ENCODE measurements around the gene DENND2C. TPM values are rescaled to one million over a fixed set of nuclear protein-coding genes. Genes with fewer than 3 reads are reported as not detected.
A peak's percentile ranks its signal among the peaks of the same experiment; 100 is the strongest.

The DENND2C gene
- total RNA-seq, 1 experiment from 2014 or later = 1.3 TPM

DNA sequence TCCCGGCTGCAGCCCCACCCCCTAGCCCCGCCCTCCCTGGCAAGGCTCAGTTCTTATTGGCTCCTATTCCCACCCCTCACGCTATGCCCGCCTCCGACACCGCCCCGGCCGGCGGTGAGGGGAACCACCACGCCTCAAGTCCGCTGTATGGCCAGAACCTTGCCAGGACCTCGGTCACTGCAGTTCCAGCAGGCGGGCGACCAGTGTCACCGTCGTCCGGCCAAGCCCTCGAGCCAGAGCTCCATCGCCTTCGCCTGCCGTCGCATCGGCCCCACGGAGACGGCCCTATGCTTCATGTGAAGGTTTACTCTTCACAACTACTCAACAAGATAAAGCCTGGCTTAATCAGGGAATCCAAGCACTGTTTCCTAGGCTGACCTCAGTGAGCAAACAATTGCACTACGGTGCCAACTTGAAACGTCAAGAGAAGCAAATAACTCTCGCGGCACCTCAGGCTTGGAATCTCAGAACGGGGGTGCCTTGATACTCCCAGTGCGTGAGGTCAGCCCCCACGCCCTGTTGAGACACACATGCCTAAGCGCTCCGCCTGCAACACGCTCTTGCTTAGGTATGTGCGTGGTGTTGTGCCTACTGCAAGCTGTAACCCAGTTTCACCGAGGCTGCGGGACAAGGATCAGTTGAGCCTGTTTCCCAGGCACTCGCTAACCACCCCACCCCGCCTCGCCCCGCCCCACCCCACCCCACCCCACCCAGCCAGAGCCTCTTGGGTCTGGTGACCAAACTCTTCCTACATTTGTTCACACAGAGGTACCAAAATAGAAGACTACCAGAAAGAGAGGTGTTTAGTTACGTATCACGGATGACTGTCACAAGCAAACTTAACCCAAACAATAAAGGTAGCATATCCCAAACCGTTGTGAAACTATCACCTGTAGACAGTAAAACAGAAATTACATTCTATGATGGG, 498 bp upstream of the DENND2C start:
- no peaks in the 10 kb centered on the region for H3K9me3 Mint-ChIP-seq (ENCODE audit: low read depth, unreplicated experiment)
- H3K4me1 Mint-ChIP-seq (ENCODE audit: low read depth, unreplicated experiment) = peaks cover 8% of the 10 kb centered on the region
- peak overlapping the region; percentile 59 for H3K27ac Mint-ChIP-seq (ENCODE audit: unreplicated experiment)
- H3K4me3 Mint-ChIP-seq (ENCODE audit: low read depth, unreplicated experiment) = peak overlapping the region; percentile 75
- H3K36me3 Mint-ChIP-seq (ENCODE audit: insufficient read depth, unreplicated experiment) = peaks cover 12% of the 10 kb centered on the region
- CTCF ChIA-PET = interaction anchor here (0.8 to 1.8 kb wide), 2 partner anchors 25 to 34 kb away, joined by 3 to 10 read pairs; partner anchors contain the start of gene AMPD1
- intact Hi-C loops (cut with micrococcal nuclease; ENCODE audit: unreplicated experiment) = loop anchor here (2.0 kb wide), 2 partner anchors 50 to 324 kb away; no protein-coding TSS in a partner anchor
- peaks cover 12% of the 10 kb centered on the region for H3K27me3 Mint-ChIP-seq (ENCODE audit: unreplicated experiment)
- DNase-seq = peak; percentile 86
- TF ChIP-seq, protein P1, sequence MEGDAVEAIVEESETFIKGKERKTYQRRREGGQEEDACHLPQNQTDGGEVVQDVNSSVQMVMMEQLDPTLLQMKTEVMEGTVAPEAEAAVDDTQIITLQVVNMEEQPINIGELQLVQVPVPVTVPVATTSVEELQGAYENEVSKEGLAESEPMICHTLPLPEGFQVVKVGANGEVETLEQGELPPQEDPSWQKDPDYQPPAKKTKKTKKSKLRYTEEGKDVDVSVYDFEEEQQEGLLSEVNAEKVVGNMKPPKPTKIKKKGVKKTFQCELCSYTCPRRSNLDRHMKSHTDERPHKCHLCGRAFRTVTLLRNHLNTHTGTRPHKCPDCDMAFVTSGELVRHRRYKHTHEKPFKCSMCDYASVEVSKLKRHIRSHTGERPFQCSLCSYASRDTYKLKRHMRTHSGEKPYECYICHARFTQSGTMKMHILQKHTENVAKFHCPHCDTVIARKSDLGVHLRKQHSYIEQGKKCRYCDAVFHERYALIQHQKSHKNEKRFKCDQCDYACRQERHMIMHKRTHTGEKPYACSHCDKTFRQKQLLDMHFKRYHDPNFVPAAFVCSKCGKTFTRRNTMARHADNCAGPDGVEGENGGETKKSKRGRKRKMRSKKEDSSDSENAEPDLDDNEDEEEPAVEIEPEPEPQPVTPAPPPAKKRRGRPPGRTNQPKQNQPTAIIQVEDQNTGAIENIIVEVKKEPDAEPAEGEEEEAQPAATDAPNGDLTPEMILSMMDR (IDR thresholded peaks at IDR 0.05; ENCODE audit: unreplicated experiment) = no peak
- BruUV-seq (replicated peaks) = TSS peak; percentile 48

DNA sequence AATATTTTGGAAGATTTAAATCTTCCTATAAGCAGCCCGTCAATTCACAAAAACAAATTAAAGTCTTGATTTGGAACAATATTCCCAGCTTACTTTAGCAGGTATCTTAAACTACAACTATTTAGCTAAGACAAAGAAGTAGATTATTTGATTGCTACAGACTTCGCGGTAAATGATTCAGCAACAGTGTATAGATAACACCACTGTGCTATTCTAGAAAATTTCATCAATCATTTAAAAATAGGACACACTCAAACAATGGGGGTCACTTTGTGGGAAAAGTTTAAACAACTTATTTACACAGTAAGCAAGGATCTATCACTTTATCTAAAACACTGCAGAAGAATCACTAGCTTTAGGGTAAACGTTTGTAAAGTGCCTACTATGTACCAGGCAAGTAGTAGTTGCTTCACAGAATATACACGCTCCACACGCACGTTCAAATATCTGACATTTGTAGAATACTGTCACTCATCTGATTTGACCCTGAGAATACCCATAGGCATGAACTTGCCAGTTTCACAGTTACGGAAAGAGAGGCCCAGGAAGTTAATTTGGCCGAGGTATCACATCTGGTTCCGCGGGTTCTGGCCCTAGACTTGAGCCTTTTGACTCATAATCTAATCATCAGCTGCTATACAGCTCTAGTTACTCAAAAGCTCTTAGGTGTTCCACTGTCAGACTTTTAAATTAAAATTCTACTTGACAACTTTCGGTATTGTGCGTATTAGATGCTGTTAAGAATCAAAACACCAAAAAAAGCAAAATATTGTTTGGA, 876 bp downstream of the DENND2C start:
- Mint-ChIP-seq H3K27me3 (ENCODE audit: unreplicated experiment) (no peaks in the 10 kb centered on the region), H3K36me3 (ENCODE audit: insufficient read depth, unreplicated experiment) (peaks cover 12% of the 10 kb centered on the region), H3K4me1 (ENCODE audit: low read depth, unreplicated experiment) (peaks cover 8% of the 10 kb centered on the region), H3K4me3 (ENCODE audit: low read depth, unreplicated experiment) (peak overlapping the region; percentile 75), H3K9me3 (ENCODE audit: low read depth, unreplicated experiment) (no peaks in the 10 kb centered on the region), H3K27ac (ENCODE audit: unreplicated experiment) (no peak overlapping the region)
- intact Hi-C loops (cut with micrococcal nuclease; ENCODE audit: unreplicated experiment) = no loop called here
- CTCF ChIA-PET = interaction anchor here (0.6 to 1.8 kb wide), 3 partner anchors 8 to 1052 kb away, joined by 3 to 14 read pairs (median 5); no protein-coding TSS in a partner anchor
- no TSS peak for BruUV-seq (replicated peaks)
- no peak for DNase-seq
- TF ChIP-seq, protein P1 (IDR thresholded peaks at IDR 0.05; ENCODE audit: unreplicated experiment) = no peak

DNA sequence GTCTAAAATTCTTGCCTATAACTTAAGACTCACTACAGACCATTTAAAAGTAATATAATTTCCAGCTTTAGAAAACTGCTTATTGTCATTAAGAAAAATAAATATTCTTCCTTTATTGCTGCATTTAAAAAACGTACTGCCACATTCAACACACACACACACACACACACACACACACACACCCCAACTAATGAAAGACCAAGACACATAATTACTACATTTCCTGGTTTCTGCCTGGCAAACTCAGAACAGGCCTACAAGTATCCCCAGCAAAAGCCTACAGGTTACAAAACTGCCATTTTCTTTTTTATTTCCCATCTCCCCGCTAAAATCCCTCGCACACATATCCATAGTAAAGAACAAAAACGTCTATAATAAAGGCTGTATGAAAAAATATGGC, 1.5 kb downstream of the DENND2C start:
- DNase-seq = no peak
- H3K4me1 Mint-ChIP-seq (ENCODE audit: low read depth, unreplicated experiment) = peaks cover 8% of the 10 kb centered on the region
- no peak overlapping the region for H3K4me3 Mint-ChIP-seq (ENCODE audit: low read depth, unreplicated experiment)
- intact Hi-C loops (cut with micrococcal nuclease; ENCODE audit: unreplicated experiment) = no loop called here
- H3K27ac Mint-ChIP-seq (ENCODE audit: unreplicated experiment) = no peak overlapping the region
- peaks cover 12% of the 10 kb centered on the region for H3K36me3 Mint-ChIP-seq (ENCODE audit: insufficient read depth, unreplicated experiment)
- CTCF ChIA-PET = no interaction called here
- H3K9me3 Mint-ChIP-seq (ENCODE audit: low read depth, unreplicated experiment) = no peaks in the 10 kb centered on the region
- H3K27me3 Mint-ChIP-seq (ENCODE audit: unreplicated experiment) = no peaks in the 10 kb centered on the region
- TF ChIP-seq, protein P1 (IDR thresholded peaks at IDR 0.05; ENCODE audit: unreplicated experiment) = no peak
- BruUV-seq (replicated peaks) = no TSS peak

DNA sequence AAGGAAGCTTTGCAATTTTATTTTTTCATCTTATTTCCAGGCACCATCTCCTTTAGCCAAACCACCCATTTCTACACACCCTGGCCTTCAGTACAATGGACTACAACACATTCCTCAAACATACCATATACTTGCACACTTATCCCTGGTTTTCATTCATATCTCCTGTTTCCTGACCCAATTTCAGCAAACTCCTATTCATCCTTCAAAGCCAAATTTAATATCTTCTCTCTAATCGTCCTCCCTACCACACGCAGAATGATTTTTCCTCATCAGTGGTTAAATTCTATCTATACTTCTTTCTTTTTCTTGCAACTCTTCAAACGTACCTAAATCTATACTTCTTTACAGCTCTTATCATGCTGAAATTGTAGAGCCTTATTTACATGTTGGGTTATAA, 2.9 kb downstream of the DENND2C start:
- no peak for DNase-seq
- peaks cover 8% of the 10 kb centered on the region for H3K4me1 Mint-ChIP-seq (ENCODE audit: low read depth, unreplicated experiment)
- H3K4me3 Mint-ChIP-seq (ENCODE audit: low read depth, unreplicated experiment) = no peak overlapping the region
- H3K9me3 Mint-ChIP-seq (ENCODE audit: low read depth, unreplicated experiment) = no peaks in the 10 kb centered on the region
- TF ChIP-seq, protein P1 (IDR thresholded peaks at IDR 0.05; ENCODE audit: unreplicated experiment) = no peak
- no TSS peak for BruUV-seq (replicated peaks)
- CTCF ChIA-PET = no interaction called here
- intact Hi-C loops (cut with micrococcal nuclease; ENCODE audit: unreplicated experiment) = no loop called here
- H3K36me3 Mint-ChIP-seq (ENCODE audit: insufficient read depth, unreplicated experiment) = peaks cover 12% of the 10 kb centered on the region
- H3K27ac Mint-ChIP-seq (ENCODE audit: unreplicated experiment) = no peak overlapping the region
- no peaks in the 10 kb centered on the region for H3K27me3 Mint-ChIP-seq (ENCODE audit: unreplicated experiment)

Data from Calu3 (cell line).